ENCODE data around the gene KRTAP16-1.

DNA sequence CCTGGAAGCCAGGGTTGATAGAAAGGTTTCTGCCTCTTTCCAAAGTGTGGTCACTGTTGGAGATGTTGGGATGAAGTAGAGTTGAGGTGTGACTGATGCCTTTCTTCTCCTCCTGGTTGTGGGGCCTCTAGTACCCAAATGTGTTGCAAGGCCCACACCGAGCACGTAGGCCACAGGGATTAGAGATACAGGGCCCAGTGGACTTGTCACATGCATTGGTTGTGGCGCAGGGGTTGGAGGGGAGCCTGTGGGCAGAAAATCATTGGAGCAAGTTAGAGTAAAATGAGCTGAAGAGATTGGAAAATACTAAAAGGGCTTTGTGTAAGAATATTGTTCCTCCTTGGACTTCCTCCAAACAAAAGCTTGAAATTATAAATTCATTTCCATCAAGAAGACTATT is 36.9 kb upstream of the KRTAP16-1 start:
- TF ChIP-seq, protein P1, sequence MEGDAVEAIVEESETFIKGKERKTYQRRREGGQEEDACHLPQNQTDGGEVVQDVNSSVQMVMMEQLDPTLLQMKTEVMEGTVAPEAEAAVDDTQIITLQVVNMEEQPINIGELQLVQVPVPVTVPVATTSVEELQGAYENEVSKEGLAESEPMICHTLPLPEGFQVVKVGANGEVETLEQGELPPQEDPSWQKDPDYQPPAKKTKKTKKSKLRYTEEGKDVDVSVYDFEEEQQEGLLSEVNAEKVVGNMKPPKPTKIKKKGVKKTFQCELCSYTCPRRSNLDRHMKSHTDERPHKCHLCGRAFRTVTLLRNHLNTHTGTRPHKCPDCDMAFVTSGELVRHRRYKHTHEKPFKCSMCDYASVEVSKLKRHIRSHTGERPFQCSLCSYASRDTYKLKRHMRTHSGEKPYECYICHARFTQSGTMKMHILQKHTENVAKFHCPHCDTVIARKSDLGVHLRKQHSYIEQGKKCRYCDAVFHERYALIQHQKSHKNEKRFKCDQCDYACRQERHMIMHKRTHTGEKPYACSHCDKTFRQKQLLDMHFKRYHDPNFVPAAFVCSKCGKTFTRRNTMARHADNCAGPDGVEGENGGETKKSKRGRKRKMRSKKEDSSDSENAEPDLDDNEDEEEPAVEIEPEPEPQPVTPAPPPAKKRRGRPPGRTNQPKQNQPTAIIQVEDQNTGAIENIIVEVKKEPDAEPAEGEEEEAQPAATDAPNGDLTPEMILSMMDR (IDR thresholded peaks at IDR 0.05), result no peak
- no peak for TF ChIP-seq ZNF317 (CRISPR knock-in tag; IDR thresholded peaks at IDR 0.05; ENCODE audit: borderline replicate concordance, low read depth)
- TF ChIP-seq ZNF121 (CRISPR knock-in tag; IDR thresholded peaks at IDR 0.05), result no peak
- TF ChIP-seq GABPB1 (CRISPR knock-in tag; IDR thresholded peaks at IDR 0.05), result no peak
- no peak for TF ChIP-seq RELA (CRISPR knock-in tag; IDR thresholded peaks at IDR 0.05; ENCODE audit: borderline replicate concordance)
- TF ChIP-seq, protein P2, sequence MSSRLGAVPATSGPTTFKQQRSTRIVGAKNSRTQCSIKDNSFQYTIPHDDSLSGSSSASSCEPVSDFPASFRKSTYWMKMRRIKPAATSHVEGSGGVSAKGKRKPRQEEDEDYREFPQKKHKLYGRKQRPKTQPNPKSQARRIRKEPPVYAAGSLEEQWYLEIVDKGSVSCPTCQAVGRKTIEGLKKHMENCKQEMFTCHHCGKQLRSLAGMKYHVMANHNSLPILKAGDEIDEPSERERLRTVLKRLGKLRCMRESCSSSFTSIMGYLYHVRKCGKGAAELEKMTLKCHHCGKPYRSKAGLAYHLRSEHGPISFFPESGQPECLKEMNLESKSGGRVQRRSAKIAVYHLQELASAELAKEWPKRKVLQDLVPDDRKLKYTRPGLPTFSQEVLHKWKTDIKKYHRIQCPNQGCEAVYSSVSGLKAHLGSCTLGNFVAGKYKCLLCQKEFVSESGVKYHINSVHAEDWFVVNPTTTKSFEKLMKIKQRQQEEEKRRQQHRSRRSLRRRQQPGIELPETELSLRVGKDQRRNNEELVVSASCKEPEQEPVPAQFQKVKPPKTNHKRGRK (CRISPR knock-in tag; IDR thresholded peaks at IDR 0.05; ENCODE audit: borderline replicate concordance), result no peak
